Stimulated activated CD8-positive, alpha-beta memory T cell treated with anti-CD3 and anti-CD28 coated beads, Interleukin-2, amount 100 ng/mL, for 1 hour (primary cell): ENCODE data around the gene SCYGR6.

Experiments
- DNase-seq, 2 donors: peaks; one replicate each; pipeline ENCODE4 v3.0.0-alpha.2; 2020; ENCODE audit warnings: low read depth in 2 of 2

The SCYGR6 gene

DNA sequence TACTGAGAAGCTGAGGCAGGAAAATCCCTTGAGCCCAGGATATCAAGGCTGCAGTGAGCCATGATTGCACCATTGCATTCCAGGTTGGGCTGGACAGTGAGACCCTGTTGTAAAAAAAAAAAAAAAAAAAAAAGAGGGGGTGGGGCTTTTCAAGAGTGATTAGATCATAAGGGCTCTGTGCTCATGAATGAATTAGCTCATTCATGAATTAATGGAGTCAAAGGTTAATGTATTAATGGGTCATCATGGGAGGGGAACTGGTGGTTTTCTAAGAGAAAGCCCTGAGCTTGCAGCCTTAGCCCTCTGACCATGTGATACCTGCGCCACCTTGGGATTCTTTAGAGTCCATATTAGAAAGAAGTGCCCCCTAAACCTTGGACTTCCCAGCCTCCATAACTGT lies 11.3 kb downstream of the SCYGR6 start:
- no peak for DNase-seq

GRCh38 chr2:227710986-227711385 lies 13.6 kb downstream of the SCYGR6 start:
- no peak for DNase-seq

DNA sequence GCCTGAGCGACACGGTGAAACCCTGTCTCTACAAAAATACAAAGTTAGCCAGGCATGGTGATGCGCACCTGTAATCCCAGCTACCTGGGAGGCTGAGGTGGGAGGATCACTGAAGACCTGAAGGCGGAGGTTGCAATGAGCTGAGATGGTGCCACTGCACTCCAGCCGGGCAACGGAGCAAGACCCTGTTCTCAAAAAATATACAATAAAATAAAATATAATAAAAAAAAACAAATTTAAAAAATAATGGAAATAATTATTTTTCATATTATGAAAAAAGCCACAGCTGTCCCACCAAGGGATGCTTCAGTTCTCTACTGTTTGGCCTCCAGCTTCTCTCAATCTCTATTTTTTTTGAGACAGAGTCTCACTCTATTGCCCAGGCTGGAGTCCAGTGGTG lies 17.2 kb downstream of the SCYGR6 start:
- DNase-seq = no peak

DNA sequence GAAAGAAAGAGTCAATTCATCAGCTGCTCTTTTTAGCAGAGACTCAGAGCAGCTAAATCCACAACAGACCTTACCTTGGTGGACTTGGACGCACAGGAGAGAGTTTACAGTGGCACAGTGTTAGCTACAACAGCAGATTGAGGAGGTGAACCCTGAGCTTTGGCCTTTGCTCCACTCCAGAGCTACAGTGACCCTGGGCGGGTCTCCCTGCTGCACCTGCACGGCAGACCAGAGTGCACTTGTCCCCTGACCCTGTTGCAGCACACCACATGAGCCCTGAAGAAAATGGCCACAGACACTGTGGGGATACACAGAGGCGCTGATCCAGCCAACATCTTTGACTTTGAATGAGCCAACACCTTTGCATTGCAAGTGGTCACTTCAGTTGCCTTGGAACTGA lies 17.7 kb downstream of the SCYGR6 start:
- DNase-seq = no peak

DNA sequence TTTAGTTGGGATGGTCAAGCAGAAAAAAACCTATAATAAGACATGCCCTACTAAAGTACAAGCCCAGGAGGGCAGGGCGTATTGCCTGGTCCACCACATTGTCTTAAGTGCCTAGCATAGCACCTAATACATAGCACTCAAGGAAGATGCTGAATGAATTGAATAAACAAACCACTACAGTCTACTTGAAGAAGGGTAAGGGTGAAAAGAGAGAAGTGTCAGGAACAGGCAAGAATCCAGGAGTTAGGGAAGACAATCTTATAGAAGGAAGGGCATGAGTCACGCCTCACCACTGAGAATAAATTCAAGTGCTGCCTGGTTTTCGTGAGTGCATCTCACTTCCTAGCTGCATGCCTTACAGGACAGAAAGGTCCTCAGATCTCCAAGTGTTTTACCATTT lies 20.6 kb downstream of the SCYGR6 start:
- DNase-seq = no peak

- DNase-seq = no peak
These were observed 21.3 kb downstream of the SCYGR6 start for GRCh38 chr2:227703280-227703732.

GRCh38 chr2:227701556-227701955 lies 23.0 kb downstream of the SCYGR6 start:
- DNase-seq = no peak

GRCh38 chr2:227696990-227697679 lies 27.4 kb downstream of the SCYGR6 start:
- DNase-seq = no peak

GRCh38 chr2:227687189-227687588 lies 37.4 kb downstream of the SCYGR6 start:
- DNase-seq = no peak

GRCh38 chr2:227684258-227684657 lies 40.3 kb downstream of the SCYGR6 start:
- DNase-seq = no peak

DNA sequence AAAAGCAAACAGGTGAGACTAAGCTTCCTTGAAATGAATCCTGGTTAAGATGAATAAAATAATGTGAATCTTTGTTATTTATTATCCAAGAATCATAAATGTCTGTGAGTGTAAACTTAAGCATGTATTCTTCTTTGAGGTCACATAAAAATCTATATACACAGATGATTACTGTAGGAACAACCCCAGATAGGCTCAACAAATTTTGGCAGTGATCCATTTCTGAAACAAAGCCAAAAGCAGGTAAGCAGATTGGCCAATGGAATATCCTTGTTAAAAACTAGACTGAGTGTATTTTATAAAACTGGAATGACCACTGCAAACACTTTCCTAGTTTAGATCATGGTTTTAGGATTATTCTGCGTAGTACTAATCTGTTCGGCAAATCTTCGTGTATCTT lies 46.6 kb downstream of the SCYGR6 start:
- DNase-seq = no peak

GRCh38 chr2:227674485-227674884 lies 50.1 kb downstream of the SCYGR6 start:
- DNase-seq = no peak
